GM21528 (cell line): ENCODE results near the gene MYL6B.

Experiments
- ATAC-seq: cut with Tn5 transposase; IDR thresholded peaks from one replicate; pipeline ENCODE4 v1.9.1; 2021; ENCODE audit warnings: mild to moderate bottlenecking, moderate library complexity; ENCODE audit not compliant: unreplicated experiment, low FRiP score

MYL6B gene

GRCh38 chr12:56204275-56204674 lies 51.9 kb downstream of the MYL6B start:
- ATAC-seq = no peak

- no peak for ATAC-seq
Observed at GRCh38 chr12:56205445-56205844, 53.1 kb downstream of the MYL6B start.

DNA sequence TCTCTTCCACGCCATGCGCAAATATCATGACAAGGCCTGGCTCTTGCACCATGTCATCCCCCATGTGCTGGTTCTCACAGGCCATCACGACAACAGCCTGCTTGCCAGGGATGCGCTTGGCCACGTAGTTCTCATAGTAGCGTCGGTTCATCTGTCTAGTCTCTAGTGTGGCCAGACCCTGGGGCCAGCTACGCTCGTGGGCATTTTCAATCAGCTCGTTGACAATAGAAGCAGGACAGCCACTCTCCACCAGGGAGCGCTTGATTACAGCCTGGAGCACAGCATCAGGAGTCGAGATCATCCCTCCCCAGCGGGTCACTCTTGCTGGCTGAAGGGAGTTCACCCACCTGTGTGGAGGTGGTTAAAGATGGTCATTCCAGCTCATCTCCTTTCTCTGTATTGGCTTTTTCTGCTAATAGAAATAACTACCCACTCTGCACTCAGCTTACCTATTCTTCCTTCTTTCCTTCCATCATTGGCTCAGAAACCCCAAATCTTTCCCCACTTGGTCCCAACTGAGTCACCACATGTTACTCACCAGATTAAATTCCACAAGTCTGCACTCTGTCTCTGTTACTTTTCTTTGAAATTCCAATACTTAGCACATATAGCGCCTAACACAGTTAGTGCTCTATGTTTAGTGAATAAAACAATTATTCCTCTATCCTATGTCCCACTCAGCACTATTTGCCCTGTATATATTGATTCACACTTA lies 54.2 kb downstream of the MYL6B start:
- no peak for ATAC-seq
